ENCODE results near the gene ARMC7.

DNA sequence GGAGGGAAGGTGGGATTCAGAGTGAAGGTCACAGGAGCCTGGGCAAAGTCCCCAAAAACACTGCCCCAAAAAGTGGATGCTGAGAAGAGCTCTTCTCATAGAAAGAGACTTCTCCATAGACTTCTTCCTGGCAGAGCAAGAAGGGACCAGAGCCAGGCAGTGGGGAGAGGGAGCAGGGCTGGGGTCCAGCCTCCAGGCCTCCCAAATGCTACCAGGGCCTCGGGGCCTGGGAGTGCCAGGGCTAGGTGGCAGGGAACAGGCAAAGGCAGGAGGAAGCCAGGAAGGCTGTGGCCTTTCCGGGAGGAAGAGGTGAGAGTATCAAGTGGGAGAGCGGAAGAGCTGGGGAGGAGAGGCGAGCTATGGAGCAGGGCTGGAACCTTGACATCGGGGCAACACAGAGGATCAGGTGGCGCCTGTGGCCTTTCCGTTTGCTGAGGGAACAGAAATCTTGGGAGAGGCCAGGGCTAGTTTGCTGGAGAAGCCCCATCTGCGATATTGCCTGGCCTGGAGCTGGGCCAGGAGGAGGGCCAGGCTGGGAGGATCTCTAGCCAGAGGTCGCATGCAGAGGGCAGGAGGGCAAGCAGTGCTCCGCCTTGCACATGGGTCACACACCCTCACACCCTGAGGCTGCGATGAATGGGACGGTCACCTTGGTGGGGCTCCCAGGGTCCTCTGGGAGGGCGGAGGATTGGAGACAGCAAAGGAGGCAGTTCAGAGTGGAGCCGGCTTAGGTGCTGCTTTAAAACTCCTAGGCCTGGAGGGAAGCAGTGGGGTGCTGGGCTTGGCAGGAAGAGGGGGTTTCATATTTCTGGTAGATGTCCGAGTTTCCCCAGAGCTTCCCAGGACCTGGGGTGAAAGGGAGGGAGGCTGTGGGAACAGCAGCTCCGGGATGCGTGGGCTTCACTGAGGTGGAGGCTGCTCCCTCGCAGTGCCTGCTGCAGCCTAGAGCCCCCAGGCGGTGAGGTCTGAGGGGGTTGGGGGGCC, 18.6 kb upstream of the ARMC7 start:
- TF ChIP-seq, protein P1, sequence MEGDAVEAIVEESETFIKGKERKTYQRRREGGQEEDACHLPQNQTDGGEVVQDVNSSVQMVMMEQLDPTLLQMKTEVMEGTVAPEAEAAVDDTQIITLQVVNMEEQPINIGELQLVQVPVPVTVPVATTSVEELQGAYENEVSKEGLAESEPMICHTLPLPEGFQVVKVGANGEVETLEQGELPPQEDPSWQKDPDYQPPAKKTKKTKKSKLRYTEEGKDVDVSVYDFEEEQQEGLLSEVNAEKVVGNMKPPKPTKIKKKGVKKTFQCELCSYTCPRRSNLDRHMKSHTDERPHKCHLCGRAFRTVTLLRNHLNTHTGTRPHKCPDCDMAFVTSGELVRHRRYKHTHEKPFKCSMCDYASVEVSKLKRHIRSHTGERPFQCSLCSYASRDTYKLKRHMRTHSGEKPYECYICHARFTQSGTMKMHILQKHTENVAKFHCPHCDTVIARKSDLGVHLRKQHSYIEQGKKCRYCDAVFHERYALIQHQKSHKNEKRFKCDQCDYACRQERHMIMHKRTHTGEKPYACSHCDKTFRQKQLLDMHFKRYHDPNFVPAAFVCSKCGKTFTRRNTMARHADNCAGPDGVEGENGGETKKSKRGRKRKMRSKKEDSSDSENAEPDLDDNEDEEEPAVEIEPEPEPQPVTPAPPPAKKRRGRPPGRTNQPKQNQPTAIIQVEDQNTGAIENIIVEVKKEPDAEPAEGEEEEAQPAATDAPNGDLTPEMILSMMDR (IDR thresholded peaks at IDR 0.05) = no peak
- no peak for TF ChIP-seq POLR2A (IDR thresholded peaks at IDR 0.05)

Data from uterus (tissue), 2 donors.